HEK293T (cell line): ENCODE measurements around the gene TMTC1.

ENCODE experiments used
- CTCF ChIA-PET: fragments of 350-600 bp; formaldehyde crosslinking; extraction: SDS; loops from one replicate; lab custom pipeline; 2021; ENCODE audit warnings: antibody characterized with exemption, inconsistent platforms; lab: Yijun Ruan, JAX
- POLR2A ChIA-PET: fragments of 350-600 bp; formaldehyde crosslinking; extraction: SDS; loops from one replicate; lab custom pipeline; 2020; ENCODE audit warnings: antibody characterized with exemption, inconsistent platforms; lab: Yijun Ruan, JAX
- DNase-seq: peaks from one replicate; pipeline ENCODE4 v3.0.0; 2012; ENCODE audit warnings: mixed read lengths; ENCODE audit errors: extremely low spot score
- ARNT ChIP-seq: fragments of 450-650 bp; IDR thresholded peaks from 2 replicates; pipeline ENCODE4 v1.6.1; 2017; ENCODE audit warnings: mild to moderate bottlenecking
- BHLHE40 ChIP-seq: fragments of 450-650 bp; IDR thresholded peaks from 2 replicates; pipeline ENCODE4 v1.6.1; 2016; ENCODE audit warnings: mild to moderate bottlenecking, moderate library complexity, borderline replicate concordance
- CTBP1 ChIP-seq: fragments of 450-650 bp; IDR thresholded peaks from 2 replicates; pipeline ENCODE4 v1.6.1; 2016; ENCODE audit warnings: borderline replicate concordance
- ELF4 ChIP-seq: fragments of 450-650 bp; IDR thresholded peaks from 2 replicates; pipeline ENCODE4 v1.6.1; 2017; ENCODE audit warnings: antibody characterized with exemption
- FOXA1 ChIP-seq: fragments of 450-650 bp; IDR thresholded peaks from 2 replicates; pipeline ENCODE4 v1.6.1; 2016; ENCODE audit warnings: mild to moderate bottlenecking
- FOXK2 ChIP-seq: fragments of 450-650 bp; IDR thresholded peaks from 2 replicates; pipeline ENCODE4 v1.6.1; 2016; ENCODE audit warnings: mild to moderate bottlenecking
- FOXM1 ChIP-seq: fragments of 450-650 bp; IDR thresholded peaks from 2 replicates; pipeline ENCODE4 v1.6.1; 2017; ENCODE audit warnings: mild to moderate bottlenecking, borderline replicate concordance
- HDGF ChIP-seq: fragments of 450-650 bp; IDR thresholded peaks from 2 replicates; pipeline ENCODE4 v1.6.1; 2017; ENCODE audit warnings: antibody characterized with exemption, borderline replicate concordance
- L3MBTL2 ChIP-seq: fragments of 450-650 bp; conservative IDR thresholded peaks from 2 replicates; pipeline ENCODE4 v1.6.1; 2016; ENCODE audit warnings: mild to moderate bottlenecking
- LEF1 ChIP-seq: fragments of 450-650 bp; IDR thresholded peaks from 2 replicates; pipeline ENCODE4 v1.6.1; 2017; ENCODE audit warnings: mild to moderate bottlenecking, borderline replicate concordance
- NFRKB ChIP-seq: fragments of 450-650 bp; IDR thresholded peaks from 2 replicates; pipeline ENCODE4 v1.6.1; 2016; ENCODE audit warnings: mild to moderate bottlenecking, moderate library complexity
- SP1 ChIP-seq: fragments of 450-650 bp; IDR thresholded peaks from 2 replicates; pipeline ENCODE4 v1.6.1; 2017
- SUZ12 ChIP-seq: fragments of 450-650 bp; IDR thresholded peaks from 2 replicates; pipeline ENCODE4 v1.6.1; 2016; ENCODE audit warnings: mild to moderate bottlenecking
- TARDBP ChIP-seq: fragments of 450-650 bp; IDR thresholded peaks from 2 replicates; pipeline ENCODE4 v1.6.1; 2016
- ZNF384 ChIP-seq: fragments of 450-650 bp; IDR thresholded peaks from 2 replicates; pipeline ENCODE4 v1.6.1; 2016
- TF ChIP-seq, protein P1 (sequence below): fragments of 450-650 bp; IDR thresholded peaks from 2 replicates; pipeline ENCODE4 v1.6.1; 2016

TMTC1 gene

GRCh38 chr12:29691161-29691854, 92.4 kb downstream of the TMTC1 start:
- no peak for DNase-seq
- CTCF ChIA-PET: no interaction called here
- POLR2A ChIA-PET: no interaction called here
- TF ChIP-seq BHLHE40 (no peak), ELF4 (no peak), FOXK2 (no peak), SUZ12 (no peak), NFRKB (no peak), SP1 (no peak), FOXM1 (no peak), L3MBTL2 (no peak), FOXA1 (no peak)

- TF ChIP-seq HDGF: no peak
- TF ChIP-seq FOXK2: no peak
- no peak for TF ChIP-seq L3MBTL2
- no peak for TF ChIP-seq SUZ12
- no peak for TF ChIP-seq BHLHE40
- no peak for TF ChIP-seq NFRKB
- TF ChIP-seq FOXA1: no peak
- no peak for TF ChIP-seq SP1
- no peak for TF ChIP-seq TARDBP
- no peak for TF ChIP-seq ARNT
- TF ChIP-seq CTBP1: no peak
- DNase-seq: no peak
- CTCF ChIA-PET: no interaction called here
- POLR2A ChIA-PET: no interaction called here
Measured at GRCh38 chr12:29690728-29691127, 93.0 kb downstream of the TMTC1 start.

- ChIA-PET POLR2A (no interaction called here), CTCF (no interaction called here)
- no peak for TF ChIP-seq ZNF384
- TF ChIP-seq FOXM1: no peak
- no peak for TF ChIP-seq CTBP1
- TF ChIP-seq BHLHE40: no peak
- TF ChIP-seq ARNT: no peak
- TF ChIP-seq L3MBTL2: no peak
- TF ChIP-seq NFRKB: no peak
- TF ChIP-seq ELF4: no peak
- no peak for TF ChIP-seq LEF1
- no peak for TF ChIP-seq TARDBP
- no peak for TF ChIP-seq SUZ12
- no peak for TF ChIP-seq HDGF
- no peak for TF ChIP-seq SP1
- TF ChIP-seq FOXA1: no peak
- no peak for TF ChIP-seq FOXK2
- DNase-seq: no peak
Measured at GRCh38 chr12:29688914-29689313, 94.8 kb downstream of the TMTC1 start.

DNA sequence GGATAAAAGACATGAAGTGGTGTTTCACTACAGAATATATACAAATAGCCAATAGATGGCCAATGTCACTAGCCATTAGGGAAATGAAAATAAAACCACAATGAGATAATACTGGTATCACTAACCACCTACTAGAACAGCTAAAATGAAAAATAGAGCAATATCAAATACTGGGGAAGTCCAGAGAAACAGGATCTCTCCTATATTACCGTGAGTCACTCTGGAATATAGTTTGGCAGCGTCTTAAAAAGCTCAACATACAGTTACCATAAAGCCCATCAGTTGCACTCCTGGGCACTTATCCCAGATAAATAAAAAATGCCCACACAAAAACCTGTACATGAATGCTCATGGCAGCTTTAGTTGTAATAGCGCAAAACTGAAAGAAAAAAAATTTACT, 101.7 kb downstream of the TMTC1 start:
- ChIA-PET CTCF (no interaction called here), POLR2A (no interaction called here)
- TF ChIP-seq NFRKB: no peak
- no peak for TF ChIP-seq SP1
- TF ChIP-seq L3MBTL2: no peak
- no peak for TF ChIP-seq ZNF384
- no peak for TF ChIP-seq SUZ12
- no peak for TF ChIP-seq FOXK2
- TF ChIP-seq FOXA1: no peak
- DNase-seq: no peak

DNA sequence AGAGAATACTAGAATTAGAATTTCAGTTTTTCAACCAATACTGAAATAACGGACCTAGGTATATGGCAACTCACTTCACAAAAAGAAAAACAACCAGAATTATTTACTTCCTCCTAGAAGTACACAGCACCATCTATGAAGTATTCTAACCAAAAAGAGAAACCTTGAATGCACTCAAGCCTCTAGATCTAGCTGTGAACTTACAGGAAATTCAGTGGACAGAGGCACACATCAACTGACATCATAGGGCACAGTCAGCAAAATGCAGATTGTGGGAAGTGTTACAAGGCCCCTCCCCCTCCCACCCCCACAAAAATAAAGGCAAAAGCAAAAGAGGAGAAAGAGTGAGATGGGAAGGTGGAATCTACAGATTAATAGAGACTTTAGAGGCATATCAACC, 102.4 kb downstream of the TMTC1 start:
- CTCF ChIA-PET: no interaction called here
- no peak for TF ChIP-seq LEF1
- no peak for TF ChIP-seq FOXK2
- no peak for TF ChIP-seq FOXA1
- TF ChIP-seq TARDBP: no peak
- no peak for TF ChIP-seq SUZ12
- no peak for TF ChIP-seq HDGF
- no peak for TF ChIP-seq NFRKB
- no peak for TF ChIP-seq BHLHE40
- no peak for TF ChIP-seq FOXM1
- TF ChIP-seq CTBP1: no peak

GRCh38 chr12:29676676-29677075, 107.1 kb downstream of the TMTC1 start:
- DNase-seq: no peak
- POLR2A ChIA-PET: no interaction called here
- CTCF ChIA-PET: no interaction called here
- TF ChIP-seq FOXM1 (no peak), ARNT (no peak), BHLHE40 (no peak), LEF1 (no peak), SUZ12 (no peak), L3MBTL2 (no peak), SP1 (no peak), TARDBP (no peak), ZNF384 (no peak), HDGF (no peak), FOXA1 (no peak), NFRKB (no peak), FOXK2 (no peak), CTBP1 (no peak), ELF4 (no peak)
- TF ChIP-seq, protein P1, sequence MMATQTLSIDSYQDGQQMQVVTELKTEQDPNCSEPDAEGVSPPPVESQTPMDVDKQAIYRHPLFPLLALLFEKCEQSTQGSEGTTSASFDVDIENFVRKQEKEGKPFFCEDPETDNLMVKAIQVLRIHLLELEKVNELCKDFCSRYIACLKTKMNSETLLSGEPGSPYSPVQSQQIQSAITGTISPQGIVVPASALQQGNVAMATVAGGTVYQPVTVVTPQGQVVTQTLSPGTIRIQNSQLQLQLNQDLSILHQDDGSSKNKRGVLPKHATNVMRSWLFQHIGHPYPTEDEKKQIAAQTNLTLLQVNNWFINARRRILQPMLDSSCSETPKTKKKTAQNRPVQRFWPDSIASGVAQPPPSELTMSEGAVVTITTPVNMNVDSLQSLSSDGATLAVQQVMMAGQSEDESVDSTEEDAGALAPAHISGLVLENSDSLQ: no peak

More for the DNA sequence above, 102.4 kb downstream of the TMTC1 start:
- no peak for DNase-seq
- POLR2A ChIA-PET: no interaction called here

- CTCF ChIA-PET: interaction anchor here (1.4 kb wide), 1 partner anchor 11 kb away, joined by 3 read pairs; no protein-coding TSS in a partner anchor
- POLR2A ChIA-PET: no interaction called here
- no peak for DNase-seq
- TF ChIP-seq FOXM1 (no peak), NFRKB (no peak), FOXK2 (no peak), ZNF384 (no peak), FOXA1 (no peak), BHLHE40 (no peak), HDGF (no peak), CTBP1 (no peak)
Measured at GRCh38 chr12:29674463-29674862, 109.3 kb downstream of the TMTC1 start.
